ENCODE measurements around the gene UGT1A3. TPM values are rescaled to one million over a fixed set of nuclear protein-coding genes. Genes with fewer than 3 reads are reported as not detected.

The UGT1A3 gene
- total RNA-seq, 2 experiments from 2014 or later = not detected

- Mint-ChIP-seq H3K4me1 (ENCODE audit: low read depth) (no peaks in the 10 kb centered on the region), H3K27me3 (no peaks in the 10 kb centered on the region), H3K27ac (no peak overlapping the region), H3K9me3 (no peaks in the 10 kb centered on the region), H3K4me3 (no peak overlapping the region), H3K36me3 (no peaks in the 10 kb centered on the region)
- ChIA-PET POLR2A (no interaction called here), CTCF (no interaction called here)
- intact Hi-C loops (cut with micrococcal nuclease) = no loop called here
- DNase-seq = no peak
Observed at GRCh38 chr2:233794128-233794658, 65.4 kb downstream of the UGT1A3 start.

- H3K9me3 Mint-ChIP-seq = no peaks in the 10 kb centered on the region
- peak; percentile 1 for DNase-seq
- no peaks in the 10 kb centered on the region for H3K27me3 Mint-ChIP-seq
- H3K4me3 Mint-ChIP-seq = no peak overlapping the region
- CTCF ChIA-PET = no interaction called here
- intact Hi-C loops (cut with micrococcal nuclease) = no loop called here
- no peaks in the 10 kb centered on the region for H3K36me3 Mint-ChIP-seq
- H3K27ac Mint-ChIP-seq = no peak overlapping the region
- POLR2A ChIA-PET = no interaction called here
- no peaks in the 10 kb centered on the region for H3K4me1 Mint-ChIP-seq (ENCODE audit: low read depth)
Observed at GRCh38 chr2:233795735-233796171, 66.9 kb downstream of the UGT1A3 start.

- intact Hi-C loops (cut with micrococcal nuclease) = no loop called here
- Mint-ChIP-seq H3K4me1 (ENCODE audit: low read depth) (no peaks in the 10 kb centered on the region), H3K27me3 (no peaks in the 10 kb centered on the region), H3K4me3 (no peak overlapping the region), H3K27ac (no peak overlapping the region), H3K36me3 (no peaks in the 10 kb centered on the region), H3K9me3 (no peaks in the 10 kb centered on the region)
- POLR2A ChIA-PET = no interaction called here
- CTCF ChIA-PET = no interaction called here
- DNase-seq = no peak
Observed at GRCh38 chr2:233796254-233796653, 67.4 kb downstream of the UGT1A3 start.

GRCh38 chr2:233798335-233799086 lies 69.7 kb downstream of the UGT1A3 start:
- H3K9me3 Mint-ChIP-seq = no peaks in the 10 kb centered on the region
- CTCF ChIA-PET = no interaction called here
- no peaks in the 10 kb centered on the region for H3K36me3 Mint-ChIP-seq
- no peak overlapping the region for H3K4me3 Mint-ChIP-seq
- intact Hi-C loops (cut with micrococcal nuclease) = no loop called here
- H3K27ac Mint-ChIP-seq = no peak overlapping the region
- no peaks in the 10 kb centered on the region for H3K4me1 Mint-ChIP-seq (ENCODE audit: low read depth)
- no peaks in the 10 kb centered on the region for H3K27me3 Mint-ChIP-seq
- DNase-seq = peak; percentile 1
- POLR2A ChIA-PET = no interaction called here

GRCh38 chr2:233799087-233799665 lies 70.3 kb downstream of the UGT1A3 start:
- intact Hi-C loops (cut with micrococcal nuclease) = no loop called here
- DNase-seq = no peak
- CTCF ChIA-PET = no interaction called here
- no peaks in the 10 kb centered on the region for H3K9me3 Mint-ChIP-seq
- no peak overlapping the region for H3K4me3 Mint-ChIP-seq
- H3K27ac Mint-ChIP-seq = no peak overlapping the region
- POLR2A ChIA-PET = no interaction called here
- H3K36me3 Mint-ChIP-seq = no peaks in the 10 kb centered on the region
- peaks cover under 1% of the 10 kb centered on the region for H3K27me3 Mint-ChIP-seq
- H3K4me1 Mint-ChIP-seq (ENCODE audit: low read depth) = no peaks in the 10 kb centered on the region

GRCh38 chr2:233799716-233800115 lies 70.9 kb downstream of the UGT1A3 start:
- H3K4me1 Mint-ChIP-seq (ENCODE audit: low read depth) = no peaks in the 10 kb centered on the region
- peak; percentile 4 for DNase-seq
- intact Hi-C loops (cut with micrococcal nuclease) = no loop called here
- no peak overlapping the region for H3K27ac Mint-ChIP-seq
- no peaks in the 10 kb centered on the region for H3K36me3 Mint-ChIP-seq
- H3K4me3 Mint-ChIP-seq = no peak overlapping the region
- CTCF ChIA-PET = no interaction called here
- H3K9me3 Mint-ChIP-seq = no peaks in the 10 kb centered on the region
- POLR2A ChIA-PET = no interaction called here
- H3K27me3 Mint-ChIP-seq = peaks cover 2% of the 10 kb centered on the region

- intact Hi-C loops (cut with micrococcal nuclease) = no loop called here
- no peak overlapping the region for H3K4me3 Mint-ChIP-seq
- POLR2A ChIA-PET = no interaction called here
- DNase-seq = no peak
- CTCF ChIA-PET = no interaction called here
- H3K9me3 Mint-ChIP-seq = no peaks in the 10 kb centered on the region
- H3K4me1 Mint-ChIP-seq (ENCODE audit: low read depth) = no peaks in the 10 kb centered on the region
- peaks cover 2% of the 10 kb centered on the region for H3K27me3 Mint-ChIP-seq
- no peaks in the 10 kb centered on the region for H3K36me3 Mint-ChIP-seq
- no peak overlapping the region for H3K27ac Mint-ChIP-seq
Observed at GRCh38 chr2:233800208-233800607, 71.4 kb downstream of the UGT1A3 start.

- no peaks in the 10 kb centered on the region for H3K36me3 Mint-ChIP-seq
- H3K4me1 Mint-ChIP-seq (ENCODE audit: low read depth) = no peaks in the 10 kb centered on the region
- CTCF ChIA-PET = no interaction called here
- peaks cover 2% of the 10 kb centered on the region for H3K27me3 Mint-ChIP-seq
- no peak overlapping the region for H3K4me3 Mint-ChIP-seq
- POLR2A ChIA-PET = no interaction called here
- H3K27ac Mint-ChIP-seq = no peak overlapping the region
- DNase-seq = peak; percentile 25
- no peaks in the 10 kb centered on the region for H3K9me3 Mint-ChIP-seq
- intact Hi-C loops (cut with micrococcal nuclease) = no loop called here
Observed at GRCh38 chr2:233801357-233802131, 72.7 kb downstream of the UGT1A3 start.

GRCh38 chr2:233802132-233802815 lies 73.4 kb downstream of the UGT1A3 start:
- Mint-ChIP-seq H3K36me3 (no peaks in the 10 kb centered on the region), H3K9me3 (no peaks in the 10 kb centered on the region), H3K4me1 (ENCODE audit: low read depth) (no peaks in the 10 kb centered on the region), H3K27ac (no peak overlapping the region), H3K4me3 (no peak overlapping the region), H3K27me3 (peaks cover 2% of the 10 kb centered on the region)
- ChIA-PET POLR2A (no interaction called here), CTCF (no interaction called here)
- DNase-seq = peak; percentile 3
- intact Hi-C loops (cut with micrococcal nuclease) = no loop called here

GRCh38 chr2:233803292-233803911 lies 74.6 kb downstream of the UGT1A3 start:
- no peaks in the 10 kb centered on the region for H3K36me3 Mint-ChIP-seq
- ChIA-PET POLR2A (no interaction called here), CTCF (no interaction called here)
- no peak overlapping the region for H3K4me3 Mint-ChIP-seq
- H3K27me3 Mint-ChIP-seq = peaks cover 2% of the 10 kb centered on the region
- no peak overlapping the region for H3K27ac Mint-ChIP-seq
- intact Hi-C loops (cut with micrococcal nuclease) = no loop called here
- H3K9me3 Mint-ChIP-seq = no peaks in the 10 kb centered on the region
- DNase-seq = peak; percentile 1
- no peaks in the 10 kb centered on the region for H3K4me1 Mint-ChIP-seq (ENCODE audit: low read depth)

GRCh38 chr2:233803994-233804393 lies 75.2 kb downstream of the UGT1A3 start:
- H3K9me3 Mint-ChIP-seq = no peaks in the 10 kb centered on the region
- intact Hi-C loops (cut with micrococcal nuclease) = no loop called here
- no peak overlapping the region for H3K27ac Mint-ChIP-seq
- ChIA-PET CTCF (no interaction called here), POLR2A (no interaction called here)
- H3K36me3 Mint-ChIP-seq = no peaks in the 10 kb centered on the region
- DNase-seq = no peak
- no peaks in the 10 kb centered on the region for H3K4me1 Mint-ChIP-seq (ENCODE audit: low read depth)
- peaks cover 2% of the 10 kb centered on the region for H3K27me3 Mint-ChIP-seq
- no peak overlapping the region for H3K4me3 Mint-ChIP-seq

All from activated CD4-positive, alpha-beta memory T cell treated with anti-CD3 and anti-CD28 coated beads for 36 hours (primary cell).